Dermis microvascular lymphatic vessel endothelial cell (primary cell): Measurements from ENCODE around the gene AEBP2. TPM values are rescaled to one million over a fixed set of nuclear protein-coding genes. Genes with fewer than 3 reads are reported as not detected.
"Not testable (repeated sequence)": the region's sequence is repeated elsewhere in the genome, so short reads cannot be mapped to it uniquely, and the experiment has no call there.

Experiments used
- DNase-seq, 2 donors: peaks; one replicate each; pipeline versions ENCODE4 v3.0.0 to v3.0.0-alpha.2; 2010; ENCODE audit warnings: low read depth in 2 of 2
- total RNA-seq: library from RNA; depleted of rRNA; stranded (reverse); fragments of >200 nt; gene quantifications from 2 replicates; pipeline ENCODE4 v1.2.1, GENCODE V29; 2014

Gene AEBP2, protein sequence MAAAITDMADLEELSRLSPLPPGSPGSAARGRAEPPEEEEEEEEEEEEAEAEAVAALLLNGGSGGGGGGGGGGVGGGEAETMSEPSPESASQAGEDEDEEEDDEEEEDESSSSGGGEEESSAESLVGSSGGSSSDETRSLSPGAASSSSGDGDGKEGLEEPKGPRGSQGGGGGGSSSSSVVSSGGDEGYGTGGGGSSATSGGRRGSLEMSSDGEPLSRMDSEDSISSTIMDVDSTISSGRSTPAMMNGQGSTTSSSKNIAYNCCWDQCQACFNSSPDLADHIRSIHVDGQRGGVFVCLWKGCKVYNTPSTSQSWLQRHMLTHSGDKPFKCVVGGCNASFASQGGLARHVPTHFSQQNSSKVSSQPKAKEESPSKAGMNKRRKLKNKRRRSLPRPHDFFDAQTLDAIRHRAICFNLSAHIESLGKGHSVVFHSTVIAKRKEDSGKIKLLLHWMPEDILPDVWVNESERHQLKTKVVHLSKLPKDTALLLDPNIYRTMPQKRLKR
- total RNA-seq: 21.4 and 30.2 TPM in 2 replicates

GRCh38 chr12:19439059-19440018, at the start of gene AEBP2:
Gene AEBP2, plus strand, starts transcription at chr12:19439492. Its CDS starts 208 bp downstream, at chr12:19439700.
- peak; percentile 88 to 95 for DNase-seq

DNA sequence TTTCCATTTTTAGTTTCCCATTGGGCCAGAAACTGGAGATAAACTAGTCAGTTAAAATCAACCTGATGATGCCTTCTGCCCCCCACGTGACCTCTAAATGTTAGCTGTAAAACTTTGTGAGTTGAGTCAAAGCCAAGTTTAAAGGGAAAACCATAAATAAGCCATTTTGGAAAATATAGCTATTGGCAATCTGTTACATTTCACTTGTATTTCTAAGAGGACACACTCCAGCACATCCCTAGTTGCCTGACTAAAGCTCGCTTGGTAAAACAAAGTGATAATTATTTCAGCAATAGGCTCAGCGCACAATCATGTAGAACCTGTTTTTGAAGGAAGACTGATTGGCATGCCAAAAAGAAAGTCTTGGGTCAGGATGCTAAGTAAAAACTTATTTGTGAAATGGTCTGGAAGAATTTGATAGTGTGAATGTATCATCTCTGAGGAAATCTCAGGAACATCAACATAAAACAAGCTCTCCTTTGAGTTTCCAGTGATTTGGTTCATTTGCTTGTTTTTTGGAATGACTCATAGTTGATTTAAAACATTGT, 49.2 kb upstream of the AEBP2 start:
- DNase-seq: no peak

GRCh38 chr12:19392644-19393043, 46.6 kb upstream of the AEBP2 start:
- DNase-seq: not testable (repeated sequence)

DNA sequence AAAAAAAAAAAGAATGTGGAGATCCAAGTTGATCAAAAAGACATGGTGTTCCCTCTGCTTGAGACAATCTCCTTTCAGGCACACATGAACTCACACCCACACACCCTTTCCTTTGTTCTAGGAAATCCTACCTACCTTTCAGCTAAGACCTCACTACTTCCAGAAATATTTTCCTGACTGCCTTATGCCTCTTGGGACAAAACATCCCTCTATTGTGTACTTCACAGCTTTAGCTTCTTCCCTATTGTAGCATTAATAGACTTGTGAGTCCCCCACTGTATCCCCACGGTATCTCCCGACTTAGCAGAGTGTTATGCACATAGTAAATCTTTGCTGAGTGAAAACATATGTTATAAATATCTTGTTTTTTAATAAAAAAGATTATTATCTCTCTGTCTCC, 44.9 kb upstream of the AEBP2 start:
- DNase-seq: no peak

DNA sequence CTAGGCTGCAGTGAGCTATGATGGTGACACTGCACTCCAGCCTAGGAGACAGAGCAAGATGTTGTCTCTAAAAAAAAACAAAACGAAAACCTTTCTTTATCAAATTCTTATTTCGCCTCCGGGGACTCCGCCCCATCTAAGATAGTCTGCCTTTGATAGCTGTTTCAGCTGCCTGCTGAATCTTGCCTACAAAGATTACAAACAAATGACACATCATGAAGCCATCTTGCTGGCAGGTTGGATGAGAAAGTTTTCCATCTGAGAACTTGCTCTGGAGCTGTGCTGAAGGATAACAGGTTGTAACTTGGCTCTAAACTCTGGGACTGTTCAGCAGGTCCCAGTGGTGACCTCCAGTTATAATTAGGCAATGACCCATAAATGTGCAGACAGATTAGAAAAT, 41.8 kb upstream of the AEBP2 start:
- DNase-seq: no peak

DNA sequence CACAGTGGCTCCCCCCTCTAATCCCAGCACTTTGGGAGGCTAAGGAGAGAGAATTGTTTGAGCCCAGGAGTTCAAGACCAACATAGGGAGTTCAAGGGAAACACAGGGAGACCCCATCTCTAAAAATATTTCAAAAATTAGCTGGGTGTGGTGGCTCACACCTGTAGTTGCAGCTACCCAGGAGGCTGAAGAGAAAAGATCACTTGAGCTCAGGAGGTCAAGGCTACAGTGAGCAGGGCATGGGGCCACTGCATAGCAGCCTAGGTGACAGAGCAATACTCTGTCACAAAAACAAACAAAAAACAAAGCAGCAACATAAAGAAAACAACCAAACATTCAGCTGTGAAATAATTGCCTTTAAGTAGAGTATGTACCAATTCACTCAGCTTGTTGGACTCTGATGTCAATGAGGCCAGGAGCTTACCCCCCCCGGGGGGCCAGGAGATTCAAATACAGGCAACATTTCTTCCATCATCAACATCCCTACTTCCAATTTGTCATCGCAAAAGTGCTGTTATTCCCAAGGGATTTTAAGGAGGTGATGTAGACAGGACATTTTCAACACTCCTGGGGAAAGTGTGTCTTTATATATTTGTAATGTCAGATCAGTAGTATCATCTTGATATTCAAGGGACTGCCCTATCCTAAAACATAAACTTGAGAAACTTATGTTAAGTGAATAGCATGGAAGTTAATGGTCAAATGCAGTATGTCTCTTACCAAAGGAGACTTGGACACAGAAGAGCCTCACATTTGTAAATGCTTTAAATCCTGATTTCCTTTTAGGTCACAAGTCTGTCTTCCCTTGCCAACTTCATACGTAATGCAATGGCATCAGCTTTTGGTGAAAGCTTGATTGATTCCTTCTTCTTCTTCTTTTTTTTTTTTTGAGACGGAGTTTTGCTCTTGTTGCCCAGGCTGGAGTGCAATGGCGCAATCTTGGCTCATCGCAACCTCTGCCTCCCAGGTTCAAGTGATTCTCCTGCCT, 40.6 kb upstream of the AEBP2 start:
- no peak for DNase-seq

DNA sequence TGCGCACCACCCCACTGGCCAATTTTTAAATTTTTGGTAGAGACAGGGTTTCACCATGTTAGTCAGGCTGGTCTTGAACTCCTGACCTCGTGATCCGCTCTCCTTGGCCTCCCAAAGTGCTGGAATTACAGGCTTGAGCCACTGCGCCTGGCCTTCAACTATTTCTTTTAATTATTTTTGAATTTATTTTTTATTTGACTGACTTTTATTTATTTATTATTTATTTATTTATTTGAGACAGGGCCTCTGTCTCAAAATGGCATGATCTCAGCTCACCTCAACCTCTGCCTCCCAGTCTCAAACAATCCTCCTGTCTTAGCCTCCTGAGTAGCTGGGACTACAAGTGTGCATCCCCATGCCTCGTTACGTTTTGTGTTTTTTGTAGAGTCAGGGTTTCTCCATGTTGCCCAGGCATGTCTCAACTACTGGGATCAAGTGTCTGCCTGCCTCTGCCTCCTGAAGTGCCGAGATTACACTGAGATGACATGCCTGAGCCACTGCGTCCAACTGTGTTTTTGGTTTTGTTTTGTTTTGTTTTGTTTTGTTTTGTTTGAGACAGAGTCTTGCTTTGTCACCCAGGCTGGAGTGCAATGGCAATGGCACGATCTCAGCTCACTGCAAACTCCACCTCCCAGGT, 38.5 kb upstream of the AEBP2 start:
- not testable (repeated sequence) for DNase-seq

DNA sequence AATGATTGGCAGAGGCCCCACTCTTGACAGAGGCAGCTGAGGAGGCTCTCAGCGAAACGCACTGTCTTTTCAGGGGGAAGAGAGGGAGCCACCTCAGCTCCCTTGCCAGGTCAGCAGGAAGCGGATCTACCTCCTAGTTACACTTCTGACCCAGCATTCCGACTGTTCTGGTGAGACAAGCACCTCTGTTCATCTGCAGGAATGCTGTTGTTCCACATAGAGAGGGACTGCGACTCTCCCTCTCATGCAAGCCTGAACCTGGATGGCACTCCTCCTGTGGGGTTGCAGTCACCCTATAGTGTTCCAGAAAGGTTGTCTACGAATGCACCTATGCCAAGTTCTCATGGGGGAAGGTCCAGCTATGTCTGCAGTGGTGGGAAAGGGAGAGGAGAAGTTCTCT, 37.1 kb upstream of the AEBP2 start:
- no peak for DNase-seq

GRCh38 chr12:19402743-19403431, 36.4 kb upstream of the AEBP2 start:
- peak; percentile 23 to 77 for DNase-seq

DNA sequence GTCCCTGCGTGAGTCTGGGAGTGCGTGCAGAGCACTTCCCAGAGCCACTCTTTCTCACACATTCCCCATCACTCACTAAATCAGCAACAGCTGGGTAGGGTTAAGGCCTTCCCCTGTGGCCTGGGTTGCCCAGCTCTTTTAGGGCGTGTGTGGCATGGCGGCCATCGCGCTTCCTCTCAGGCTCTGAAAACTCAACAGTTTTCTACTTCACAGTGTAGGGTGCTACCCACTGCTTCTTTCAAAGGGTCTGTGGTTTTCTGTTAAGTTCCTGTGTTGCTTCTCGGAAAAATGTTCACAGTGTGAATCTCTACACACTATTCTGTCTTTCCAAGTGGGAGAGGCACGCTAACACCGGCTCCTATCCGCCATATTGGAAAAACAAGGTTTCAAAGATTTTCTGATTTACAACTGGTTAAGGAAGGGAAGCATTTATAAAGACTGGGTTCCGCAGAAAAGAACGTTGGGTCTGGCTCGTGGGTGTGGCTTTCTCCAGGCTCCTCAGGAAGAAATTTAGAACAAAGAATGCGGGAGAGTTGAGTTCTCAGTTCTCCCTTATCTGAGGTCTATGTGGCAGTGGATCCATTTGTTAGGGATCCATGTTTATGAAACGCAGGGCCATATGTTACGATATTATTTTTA, 34.9 kb upstream of the AEBP2 start:
- no peak for DNase-seq

GRCh38 chr12:19409376-19409775, 29.9 kb upstream of the AEBP2 start:
- peak; percentile 67 to 77 for DNase-seq

- no peak for DNase-seq
Measured at GRCh38 chr12:19410211-19410610, 29.1 kb upstream of the AEBP2 start.

GRCh38 chr12:19410629-19411185, 28.6 kb upstream of the AEBP2 start:
- DNase-seq: no peak

GRCh38 chr12:19411234-19412204, 27.8 kb upstream of the AEBP2 start:
- no peak for DNase-seq

GRCh38 chr12:19412844-19413243, 26.4 kb upstream of the AEBP2 start:
- peak in 1 of 2 donors; percentile 11 for DNase-seq

DNA sequence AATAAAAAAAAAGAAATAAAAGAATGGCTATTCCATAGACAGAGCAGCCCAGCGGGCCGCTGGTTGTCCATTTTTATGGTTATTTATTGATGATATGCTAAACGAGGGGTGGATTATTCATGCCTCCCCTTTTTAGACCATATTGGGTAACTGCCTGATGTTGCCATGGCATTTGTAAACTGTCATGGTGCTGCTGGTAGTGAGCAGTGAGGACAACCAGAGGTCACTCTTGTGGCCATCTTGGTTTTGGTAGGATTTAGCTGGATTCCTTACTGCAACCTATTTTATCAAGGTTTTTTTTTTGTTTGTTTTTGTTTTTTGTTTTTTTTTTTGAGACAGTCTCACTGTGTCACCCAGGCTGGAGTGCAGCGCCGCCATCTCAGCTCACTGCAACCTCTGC, 25.7 kb upstream of the AEBP2 start:
- DNase-seq: not testable (repeated sequence)

- no peak for DNase-seq
Measured at GRCh38 chr12:19415563-19415962, 23.7 kb upstream of the AEBP2 start.
